Kidney (tissue), 14 donors: ENCODE data around the gene MTFR2. TPM values are rescaled to one million over a fixed set of nuclear protein-coding genes. Genes with fewer than 3 reads are reported as not detected.

Experiments
- DNase-seq, 5 donors: peaks; one replicate each; pipeline ENCODE4 v3.0.0-alpha.2; 2013 to 2020
- FAIRE-seq: peaks from 2 replicates; lab custom pipeline; 2012; peaks lifted over from hg19 to GRCh38; lab: Jason Lieb, UNC
- H3K27ac ChIP-seq, 2 donors: one replicate each; pipeline ENCODE4 v1.7.0; 2013; ENCODE audit warnings: low read depth in 2 of 2, low read length in 2 of 2, inconsistent platforms in 1 of 2
- H3K27me3 ChIP-seq: one replicate; pipeline ENCODE4 v1.7.1; 2013; ENCODE audit warnings: low read length, inconsistent platforms; ENCODE audit not compliant: control insufficient read depth, insufficient read depth
- H3K36me3 ChIP-seq, 3 donors: one replicate each; pipeline versions ENCODE4 v1.7.0 to v1.7.1; 2013; ENCODE audit warnings: low read length in 3 of 3, control low read depth in 1 of 3, inconsistent platforms in 1 of 3; ENCODE audit not compliant: insufficient read depth in 3 of 3, control insufficient read depth in 2 of 3
- H3K4me1 ChIP-seq, 3 donors: one replicate each; pipeline versions ENCODE4 v1.7.0 to v1.7.1; 2013; ENCODE audit warnings: low read length in 3 of 3, inconsistent platforms in 1 of 3, low read depth in 1 of 3; ENCODE audit not compliant: control insufficient read depth in 2 of 3, insufficient read depth in 2 of 3
- H3K4me3 ChIP-seq, 3 donors: one replicate each; pipeline versions ENCODE4 v1.7.0 to v1.8.1; 2013; ENCODE audit warnings: low read length in 3 of 3, control low read depth in 1 of 3, inconsistent platforms in 1 of 3
- H3K9ac ChIP-seq, 3 donors: one replicate each; pipeline versions ENCODE4 v1.7.0 to v1.7.1; 2013; ENCODE audit warnings: low read length in 3 of 3, control low read depth in 1 of 3, inconsistent platforms in 1 of 3
- H3K9me3 ChIP-seq, 3 donors: one replicate each; pipeline versions ENCODE4 v1.7.0 to v1.7.1; 2013; ENCODE audit warnings: low read length in 3 of 3, control low read depth in 1 of 3, inconsistent platforms in 1 of 3; ENCODE audit not compliant: control insufficient read depth in 2 of 3, insufficient read depth in 1 of 3
- intact Hi-C: fragments of 100-400 bp; cut with DNase I; formaldehyde crosslinking; loops from one replicate; pipeline ENCODE4 v1.11.1; 2022
- polyA plus RNA-seq: library from polyadenylated mRNA; stranded (reverse); fragments of 350-450 nt; fragmentation: Illumina TruSeq; extraction: RNeasy Lipid Tissue Mini Kit (QIAGEN cat#74804); gene quantifications from one replicate; pipeline ENCODE4 v1.2.3, GENCODE V29; 2014; ENCODE audit warnings: low read depth, low replicate concordance; ENCODE audit not compliant: insufficient read depth
- total RNA-seq: library from RNA; stranded (reverse); fragmentation: NEBNext Ultra II Directional; extraction: Animal tissue kit (Norgen Biotek cat#: 25700); gene quantifications from one replicate; pipeline ENCODE4 v1.2.1, GENCODE V29; 2021
- TF ChIP-seq, protein P1 (sequence below): IDR thresholded peaks from 3 replicates; pipeline ENCODE4 v1.5.1; 2012; ENCODE audit warnings: mild to moderate bottlenecking, moderate library complexity, borderline replicate concordance; ENCODE audit not compliant: insufficient read depth; ENCODE audit errors: extremely low read depth
- donor health status: control.
- donor health status: control.
- donor health status: control.
- donor health status: control.
- donor health status: control.
- donor health status: DM: yes; HTN: yes; CAD: no.
- donor health status: Normal renal cell carcinoma (clear cell type).

Gene MTFR2
- total and polyA plus RNA-seq, 2 donors from 2014 or later = 0.65 to 1.3 TPM

DNA sequence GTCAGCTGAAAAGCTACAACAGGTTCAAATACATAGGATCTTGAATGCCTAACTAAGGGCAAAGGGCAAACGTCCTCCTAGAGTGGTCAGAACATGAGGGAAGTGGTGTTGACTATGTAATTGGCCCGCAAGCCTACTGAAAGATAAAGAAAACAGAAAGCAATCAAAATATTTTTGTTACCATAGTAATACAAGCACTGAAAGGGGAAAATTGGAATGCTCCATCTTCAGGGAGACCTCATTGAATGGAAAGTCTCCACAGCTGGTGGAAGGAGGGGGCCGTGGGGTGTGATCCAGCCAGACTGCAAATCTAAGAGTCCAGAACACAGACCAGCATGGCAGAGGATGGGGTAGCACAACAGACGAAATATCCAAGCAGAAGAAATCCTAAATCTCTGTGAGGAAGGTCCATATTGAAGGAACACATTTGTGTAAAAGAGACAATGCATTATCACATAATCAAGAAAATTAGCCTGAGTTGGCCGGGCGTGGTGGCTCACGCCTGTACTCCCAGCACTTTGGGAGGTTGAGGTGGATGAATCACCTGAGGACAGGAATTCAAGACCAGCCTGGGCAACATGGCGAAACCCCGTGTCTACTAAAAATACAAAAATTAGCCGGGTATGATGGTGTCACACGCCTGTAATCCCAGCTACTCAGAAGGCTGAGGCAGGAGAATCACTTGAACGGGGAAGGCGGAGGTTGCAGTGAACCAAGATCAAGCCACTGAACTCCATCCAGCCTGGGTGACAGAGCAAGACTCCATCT is 39.5 kb downstream of the MTFR2 start:
- Histone ChIP-seq H3K4me3 (no peak overlapping the region), H3K36me3 (no peaks in the 10 kb centered on the region), H3K27me3 (no peaks in the 10 kb centered on the region), H3K4me1 (no peaks in the 10 kb centered on the region), H3K9me3 (no peaks in the 10 kb centered on the region), H3K27ac (no peak overlapping the region), H3K9ac (no peak overlapping the region)
- DNase-seq (no peak), FAIRE-seq (no peak)
- intact Hi-C loops = loop anchor here (10.0 kb wide), 1 partner anchor 676 kb away; no protein-coding TSS in a partner anchor
- TF ChIP-seq, protein P1, sequence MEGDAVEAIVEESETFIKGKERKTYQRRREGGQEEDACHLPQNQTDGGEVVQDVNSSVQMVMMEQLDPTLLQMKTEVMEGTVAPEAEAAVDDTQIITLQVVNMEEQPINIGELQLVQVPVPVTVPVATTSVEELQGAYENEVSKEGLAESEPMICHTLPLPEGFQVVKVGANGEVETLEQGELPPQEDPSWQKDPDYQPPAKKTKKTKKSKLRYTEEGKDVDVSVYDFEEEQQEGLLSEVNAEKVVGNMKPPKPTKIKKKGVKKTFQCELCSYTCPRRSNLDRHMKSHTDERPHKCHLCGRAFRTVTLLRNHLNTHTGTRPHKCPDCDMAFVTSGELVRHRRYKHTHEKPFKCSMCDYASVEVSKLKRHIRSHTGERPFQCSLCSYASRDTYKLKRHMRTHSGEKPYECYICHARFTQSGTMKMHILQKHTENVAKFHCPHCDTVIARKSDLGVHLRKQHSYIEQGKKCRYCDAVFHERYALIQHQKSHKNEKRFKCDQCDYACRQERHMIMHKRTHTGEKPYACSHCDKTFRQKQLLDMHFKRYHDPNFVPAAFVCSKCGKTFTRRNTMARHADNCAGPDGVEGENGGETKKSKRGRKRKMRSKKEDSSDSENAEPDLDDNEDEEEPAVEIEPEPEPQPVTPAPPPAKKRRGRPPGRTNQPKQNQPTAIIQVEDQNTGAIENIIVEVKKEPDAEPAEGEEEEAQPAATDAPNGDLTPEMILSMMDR = no peak

DNA sequence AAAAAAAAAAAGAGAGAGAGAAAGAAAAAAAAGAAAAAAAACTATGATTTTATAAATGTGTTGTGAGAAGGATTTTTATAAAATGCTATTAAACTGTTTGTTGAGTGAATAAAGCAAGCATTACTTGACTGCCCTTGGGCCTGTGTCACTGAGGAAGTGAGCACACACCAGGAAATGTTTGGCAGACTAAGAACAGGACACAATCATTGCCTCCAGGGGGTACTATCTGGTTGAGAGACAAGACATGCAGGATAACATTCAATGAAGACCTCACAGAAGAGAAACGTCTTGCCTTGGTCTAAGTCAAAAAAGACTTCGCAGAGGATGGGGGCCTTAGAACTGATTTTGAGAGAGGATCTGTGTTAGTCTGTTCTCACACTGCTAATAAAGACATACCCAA is 40.6 kb downstream of the MTFR2 start:
- no peak for FAIRE-seq
- no peak overlapping the region for H3K9ac ChIP-seq
- intact Hi-C loops = no loop called here
- no peaks in the 10 kb centered on the region for H3K27me3 ChIP-seq
- H3K36me3 ChIP-seq = no peaks in the 10 kb centered on the region
- H3K27ac ChIP-seq = no peak overlapping the region
- TF ChIP-seq, protein P1 = no peak
- no peak overlapping the region for H3K4me3 ChIP-seq
- H3K4me1 ChIP-seq = no peaks in the 10 kb centered on the region
- no peak for DNase-seq
- no peaks in the 10 kb centered on the region for H3K9me3 ChIP-seq

DNA sequence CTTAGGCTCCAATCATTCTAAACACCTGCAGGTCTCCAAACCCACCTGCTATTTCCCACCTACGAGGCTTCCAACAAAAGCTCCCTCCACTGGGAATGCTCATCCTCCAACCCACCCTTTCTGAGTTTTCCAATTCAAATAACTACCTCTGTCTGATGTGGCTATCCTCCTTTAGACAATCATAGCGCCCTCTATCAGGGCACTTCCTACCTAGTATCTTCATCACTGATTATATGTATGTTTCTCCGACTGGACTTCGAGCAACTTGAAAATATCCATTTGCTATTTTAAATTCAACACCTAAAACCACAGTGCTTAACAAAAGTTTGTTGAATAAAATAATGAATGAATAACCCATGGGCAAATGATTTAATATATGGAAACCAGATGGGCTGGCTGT is 41.3 kb downstream of the MTFR2 start:
- no peak for FAIRE-seq
- Histone ChIP-seq H3K36me3 (no peaks in the 10 kb centered on the region), H3K9ac (no peak overlapping the region), H3K4me3 (no peak overlapping the region), H3K27ac (no peak overlapping the region), H3K9me3 (no peaks in the 10 kb centered on the region), H3K27me3 (no peaks in the 10 kb centered on the region), H3K4me1 (no peaks in the 10 kb centered on the region)
- intact Hi-C loops = no loop called here
- TF ChIP-seq, protein P1 = no peak
- no peak for DNase-seq

DNA sequence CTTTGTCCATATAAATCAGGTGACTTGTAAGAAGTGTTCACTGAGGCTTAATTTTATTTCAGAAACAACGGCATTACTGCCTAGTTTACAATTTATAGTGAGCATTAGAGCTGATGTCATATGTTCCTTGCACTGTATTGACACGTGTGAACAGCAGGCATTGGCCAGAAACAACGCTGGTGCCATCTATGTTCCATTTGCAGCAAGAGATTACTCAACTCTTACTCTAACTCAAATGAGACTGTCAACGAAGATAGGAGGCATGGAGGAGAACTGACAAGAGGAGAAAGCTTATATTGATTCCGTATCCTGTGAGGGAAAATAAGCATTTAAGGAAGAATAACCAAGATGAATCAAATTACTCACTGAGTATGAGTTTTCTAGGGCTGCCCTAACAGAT is 48.4 kb downstream of the MTFR2 start:
- TF ChIP-seq, protein P1 = no peak
- Histone ChIP-seq H3K27me3 (no peaks in the 10 kb centered on the region), H3K4me3 (no peak overlapping the region), H3K27ac (no peak overlapping the region), H3K36me3 (no peaks in the 10 kb centered on the region), H3K9ac (no peak overlapping the region), H3K4me1 (no peaks in the 10 kb centered on the region), H3K9me3 (no peaks in the 10 kb centered on the region)
- no peak for DNase-seq
- no peak for FAIRE-seq
- intact Hi-C loops = no loop called here
